HG02981 (cell line): ENCODE measurements around the gene HOXA9.

Experiments
- ATAC-seq: cut with Tn5 transposase; IDR thresholded peaks from one replicate; pipeline ENCODE4 v1.9.1; 2021; ENCODE audit warnings: mild to moderate bottlenecking, moderate library complexity; ENCODE audit not compliant: unreplicated experiment

Gene HOXA9

GRCh38 chr7:27165089-27165995 lies at the start of gene HOXA9:
TSS of gene HOXA9 (minus strand) at chr7:27165537. CDS start at chr7:27165457, 80 bp downstream.
- no peak for ATAC-seq

- ATAC-seq = no peak
These were observed 49.1 kb upstream of the HOXA9 start for GRCh38 chr7:27214239-27214950.

GRCh38 chr7:27213433-27214238 lies 48.3 kb upstream of the HOXA9 start:
- ATAC-seq = no peak

- ATAC-seq = no peak
These were observed 47.4 kb upstream of the HOXA9 start for GRCh38 chr7:27212497-27213432.

- ATAC-seq = no peak
These were observed 46.4 kb upstream of the HOXA9 start for GRCh38 chr7:27211764-27212204.

- ATAC-seq = no peak
These were observed 45.7 kb upstream of the HOXA9 start for GRCh38 chr7:27211084-27211446.

GRCh38 chr7:27210441-27211083 lies 45.2 kb upstream of the HOXA9 start:
- ATAC-seq = peak; percentile 47

GRCh38 chr7:27209933-27210440 lies 44.6 kb upstream of the HOXA9 start:
- ATAC-seq = no peak

GRCh38 chr7:27208998-27209397 lies 43.7 kb upstream of the HOXA9 start:
- ATAC-seq = no peak

- no peak for ATAC-seq
These were observed 42.1 kb upstream of the HOXA9 start for GRCh38 chr7:27207348-27207985.

GRCh38 chr7:27205325-27206280 lies 40.3 kb upstream of the HOXA9 start:
- ATAC-seq = no peak

- ATAC-seq = no peak
These were observed 39.5 kb upstream of the HOXA9 start for GRCh38 chr7:27204851-27205322.

- ATAC-seq = no peak
These were observed 38.7 kb upstream of the HOXA9 start for GRCh38 chr7:27203964-27204594.

GRCh38 chr7:27203365-27203953 lies 38.1 kb upstream of the HOXA9 start:
- no peak for ATAC-seq

- no peak for ATAC-seq
These were observed 37.5 kb upstream of the HOXA9 start for GRCh38 chr7:27202862-27203134.

GRCh38 chr7:27202018-27202861 lies 36.9 kb upstream of the HOXA9 start:
- ATAC-seq = no peak
